ENCODE results near the gene ANKRD39.
"Not testable (repeated sequence)": the region's sequence is repeated elsewhere in the genome, so short reads cannot be mapped to it uniquely, and the experiment has no call there.

The ANKRD39 gene

DNA sequence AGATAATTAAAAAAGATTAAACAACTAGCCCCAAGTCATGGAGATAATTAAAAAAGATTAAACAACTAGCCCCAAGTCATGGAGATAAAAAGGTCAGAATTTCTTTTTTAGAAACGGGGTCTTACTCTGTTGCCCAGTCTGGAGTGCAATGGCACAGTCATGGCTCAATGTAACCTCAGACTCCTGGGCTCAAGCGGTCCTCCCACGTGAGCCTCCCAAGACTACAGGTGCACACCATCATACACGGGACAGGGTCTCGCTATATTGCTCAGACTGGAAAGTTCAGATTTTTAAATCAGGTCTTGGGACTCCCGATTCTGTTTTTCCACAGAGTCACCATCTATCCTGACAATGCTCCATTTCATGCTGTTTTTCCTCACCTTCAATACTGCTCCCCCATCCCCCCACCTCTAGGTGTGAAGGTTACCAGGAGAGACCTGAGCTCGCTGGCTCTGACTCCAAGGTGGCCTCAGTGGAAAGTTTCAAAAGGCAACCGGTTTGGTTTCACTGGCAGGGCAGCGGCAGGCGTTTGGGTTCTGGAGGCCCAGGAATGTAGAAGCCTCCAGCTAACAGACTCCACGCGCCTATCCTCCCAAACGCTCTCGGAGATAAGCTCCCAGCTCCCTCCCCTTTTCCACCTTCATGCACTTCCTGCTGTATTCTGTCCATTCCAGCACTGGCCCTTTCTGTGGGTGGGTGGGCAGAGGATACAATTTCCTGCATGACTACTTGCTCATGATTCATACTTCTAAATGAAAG, 15.0 kb upstream of the ANKRD39 start:
- DNase-seq: no peak

- peak; percentile 76 for DNase-seq
Observed at GRCh38 chr2:96870626-96871255, 12.9 kb upstream of the ANKRD39 start.

DNA sequence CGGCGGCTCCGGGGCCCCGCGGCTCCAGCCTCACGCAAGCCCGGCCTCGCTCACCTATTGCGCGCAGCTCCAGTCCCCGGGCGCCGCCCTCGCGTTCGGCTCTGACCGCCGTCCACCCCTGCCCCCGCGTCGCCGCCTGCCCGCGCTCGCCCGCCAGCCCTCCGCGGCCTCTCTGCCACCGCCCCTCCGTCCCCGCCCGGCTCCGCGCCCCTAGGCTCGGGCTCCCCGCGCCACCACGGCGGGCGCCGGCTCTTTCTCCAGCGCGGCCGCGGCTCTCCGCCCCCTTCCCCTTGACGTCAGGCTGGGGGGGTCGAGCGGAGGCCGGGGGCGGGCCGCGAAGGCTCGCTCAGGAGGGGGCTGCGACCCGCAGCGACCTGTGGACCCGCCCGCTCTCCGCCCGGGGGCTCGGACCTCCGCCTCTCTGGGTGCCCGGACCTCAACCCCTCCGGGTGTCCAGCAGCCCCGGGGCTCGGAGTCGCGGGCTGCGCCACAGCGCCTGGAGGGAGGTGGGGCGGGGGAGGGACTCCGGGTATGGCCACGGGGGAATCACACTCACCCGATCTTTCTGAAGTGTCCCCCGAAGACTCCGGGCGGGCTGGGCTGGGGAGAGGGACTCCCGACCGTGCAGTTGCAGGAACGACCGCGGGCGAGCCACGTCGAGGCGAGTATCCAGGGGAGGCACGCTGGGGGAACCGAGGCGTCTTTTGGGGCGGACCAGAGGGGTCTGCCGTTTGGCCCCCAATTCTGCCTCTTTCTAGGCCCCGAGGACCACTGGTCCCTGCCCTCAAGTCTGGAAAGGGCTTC, 12.2 kb upstream of the ANKRD39 start, which contains the start of gene SEMA4C:
TSS of gene SEMA4C (minus strand) at position 259 of the 804 bp plus-strand sequence. CDS start 2,194 bp downstream, outside the sequence.
- DNase-seq: peak; percentile 79

GRCh38 chr2:96869281-96869821, 11.5 kb upstream of the ANKRD39 start:
- peak; percentile 86 for DNase-seq

- DNase-seq: peak; percentile 89
Observed at GRCh38 chr2:96868555-96869280, 10.9 kb upstream of the ANKRD39 start.

GRCh38 chr2:96867756-96868554, 10.1 kb upstream of the ANKRD39 start:
- DNase-seq: peak; percentile 75

DNA sequence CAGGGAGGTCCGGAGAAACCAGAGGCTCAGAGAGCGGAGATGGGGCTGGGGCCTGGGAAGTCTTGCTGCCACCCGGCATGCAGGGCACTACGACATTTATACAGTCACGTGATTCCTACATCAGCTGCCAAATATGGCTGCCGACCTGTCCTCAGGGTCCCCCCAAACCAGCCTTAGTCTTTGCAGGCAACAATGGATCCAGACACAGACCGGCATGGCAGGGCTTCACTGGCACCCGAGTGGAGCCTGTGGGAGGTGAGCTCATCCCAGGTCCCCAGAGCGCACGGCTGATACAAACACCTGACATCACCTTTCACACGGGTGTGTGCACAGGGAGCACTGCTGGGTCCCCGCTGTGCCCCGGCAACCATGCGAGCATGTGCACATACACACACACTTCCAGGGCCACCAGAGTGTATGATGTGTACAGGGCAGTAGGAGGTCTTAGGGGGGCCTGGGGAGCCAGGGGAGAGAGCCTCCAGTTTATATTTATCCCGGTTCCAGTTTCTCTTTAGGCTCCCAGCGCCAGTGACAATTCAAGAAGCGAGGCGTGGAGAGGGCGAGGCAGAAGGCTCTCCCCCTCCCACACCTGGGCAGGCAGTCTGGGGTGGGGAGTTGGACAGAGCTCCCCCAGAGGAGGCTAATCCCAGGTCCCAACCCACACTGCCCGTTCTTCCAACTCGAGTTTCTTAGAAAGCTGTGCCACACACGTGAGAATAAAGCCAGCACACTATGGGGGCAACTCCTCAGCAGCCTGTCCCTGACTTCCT, 9.4 kb upstream of the ANKRD39 start:
- DNase-seq: no peak

DNA sequence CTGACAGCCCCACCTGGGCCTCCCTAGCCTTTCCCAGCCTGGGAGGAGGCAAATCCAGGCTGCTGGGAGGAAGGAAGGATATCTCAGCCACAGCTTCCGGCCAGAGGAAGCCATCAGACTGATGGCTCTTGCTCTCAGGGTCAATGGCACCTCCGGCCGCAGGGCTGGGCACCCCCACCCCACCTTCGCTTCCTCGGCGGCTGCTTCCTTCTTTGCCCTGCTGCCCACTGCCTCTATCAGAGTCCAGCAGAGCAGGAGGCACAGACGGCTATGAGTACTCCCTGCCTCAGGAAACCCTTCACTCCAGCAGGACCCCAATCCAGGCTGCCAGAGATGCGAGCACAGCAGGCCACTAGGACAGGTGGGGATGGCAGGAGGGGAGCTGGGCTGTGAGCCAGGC, 8.8 kb upstream of the ANKRD39 start:
- no peak for DNase-seq

GRCh38 chr2:96866149-96866548, 8.3 kb upstream of the ANKRD39 start:
- DNase-seq: no peak

DNA sequence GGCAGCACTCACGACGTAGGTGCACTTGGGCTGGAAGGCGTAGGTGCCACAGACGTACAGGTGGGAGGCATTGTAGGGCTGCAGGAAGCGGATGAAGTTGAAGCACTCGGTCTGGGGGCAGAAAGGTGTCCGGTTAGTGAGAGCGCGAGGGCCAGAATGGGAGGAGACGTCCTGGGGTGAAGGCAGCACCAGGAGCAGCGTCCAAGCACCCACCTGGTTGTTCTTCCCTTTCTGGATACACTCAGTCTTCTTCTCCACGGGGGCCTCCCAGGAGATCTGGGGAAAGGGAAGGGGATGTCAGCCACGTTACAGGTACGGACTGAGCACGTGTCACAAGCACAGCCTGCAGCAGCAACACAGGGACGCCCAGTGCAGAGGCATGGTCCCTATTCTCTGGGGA, 7.8 kb upstream of the ANKRD39 start:
- DNase-seq: no peak

DNA sequence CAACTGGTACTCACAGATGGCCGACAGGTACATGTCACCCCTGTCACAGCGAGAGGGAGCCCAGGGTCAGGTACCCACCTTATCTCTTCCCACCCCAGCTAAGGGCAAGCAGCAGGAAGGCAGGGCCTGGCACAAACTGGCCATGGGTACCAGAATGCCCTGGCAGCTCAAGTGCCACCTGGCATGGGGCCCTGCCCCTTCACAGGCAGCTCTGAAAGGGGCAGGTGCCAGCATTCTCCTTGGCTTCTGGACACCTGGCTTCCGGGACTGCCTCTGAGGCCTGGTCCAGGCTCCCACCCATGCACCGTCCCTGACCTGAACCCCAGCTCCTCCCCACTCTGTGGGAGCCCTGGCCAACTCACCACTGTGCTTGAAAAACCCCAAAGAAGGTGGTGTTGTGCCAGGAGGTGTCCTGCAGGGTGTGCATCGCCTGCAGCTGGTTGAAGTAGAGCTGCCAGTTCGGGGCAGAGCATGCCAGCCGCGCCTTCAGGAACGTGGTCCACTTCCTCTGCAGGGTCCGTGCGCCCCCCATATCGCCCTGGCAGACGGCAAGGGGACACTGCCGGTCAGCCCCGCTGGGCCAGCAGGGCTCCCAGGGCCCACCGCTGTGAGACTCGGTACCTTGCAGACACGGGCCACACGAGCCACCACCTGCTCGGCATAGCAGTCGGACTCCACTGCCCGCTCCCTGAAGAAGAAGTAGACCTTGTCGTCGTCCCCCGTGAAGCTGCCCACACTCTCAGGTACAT, 6.7 kb upstream of the ANKRD39 start:
- no peak for DNase-seq

GRCh38 chr2:96863575-96864342, 5.9 kb upstream of the ANKRD39 start:
- no peak for DNase-seq

GRCh38 chr2:96863056-96863455, 5.2 kb upstream of the ANKRD39 start:
- not testable (repeated sequence) for DNase-seq

DNA sequence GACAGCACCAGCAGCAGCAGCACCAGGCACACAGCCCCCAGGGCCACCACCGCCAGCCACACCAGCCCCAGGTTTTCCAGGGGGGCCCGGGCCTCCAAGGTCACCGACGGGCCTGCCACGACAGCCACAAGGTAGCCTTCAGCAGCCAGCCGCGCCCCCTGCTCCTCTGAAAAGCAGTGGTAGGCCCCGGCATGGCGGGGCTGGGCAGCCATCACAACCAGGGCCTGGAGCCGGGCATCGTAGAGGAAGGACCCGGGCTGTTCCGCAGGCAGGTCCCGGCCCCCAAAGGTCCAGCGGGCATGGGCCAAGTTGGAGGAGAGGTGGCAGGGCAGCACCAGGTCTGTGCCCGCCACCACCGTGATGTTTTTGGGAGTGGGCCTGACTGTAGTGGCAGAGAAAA, 3.3 kb upstream of the ANKRD39 start:
- no peak for DNase-seq

GRCh38 chr2:96860065-96861029, 2.5 kb upstream of the ANKRD39 start:
- DNase-seq: no peak

DNA sequence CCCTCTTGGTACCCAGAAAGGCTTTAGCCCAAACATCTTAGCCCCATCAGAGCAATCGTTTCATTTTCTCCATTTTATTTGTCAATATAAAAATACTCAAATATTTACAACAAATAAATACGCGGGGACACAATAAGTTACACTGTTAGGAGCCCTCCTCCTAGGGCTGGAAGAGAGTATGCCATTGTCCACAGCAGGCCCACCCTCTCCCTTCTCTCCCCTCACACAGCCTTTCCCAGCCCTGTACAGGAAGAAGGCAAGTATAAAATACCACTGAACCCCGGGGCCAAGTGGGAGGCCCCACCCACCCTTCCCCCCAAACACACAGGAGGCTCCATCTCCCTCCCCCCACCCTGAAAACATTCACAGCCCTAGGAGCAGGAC, 1.9 kb upstream of the ANKRD39 start:
- no peak for DNase-seq

DNA sequence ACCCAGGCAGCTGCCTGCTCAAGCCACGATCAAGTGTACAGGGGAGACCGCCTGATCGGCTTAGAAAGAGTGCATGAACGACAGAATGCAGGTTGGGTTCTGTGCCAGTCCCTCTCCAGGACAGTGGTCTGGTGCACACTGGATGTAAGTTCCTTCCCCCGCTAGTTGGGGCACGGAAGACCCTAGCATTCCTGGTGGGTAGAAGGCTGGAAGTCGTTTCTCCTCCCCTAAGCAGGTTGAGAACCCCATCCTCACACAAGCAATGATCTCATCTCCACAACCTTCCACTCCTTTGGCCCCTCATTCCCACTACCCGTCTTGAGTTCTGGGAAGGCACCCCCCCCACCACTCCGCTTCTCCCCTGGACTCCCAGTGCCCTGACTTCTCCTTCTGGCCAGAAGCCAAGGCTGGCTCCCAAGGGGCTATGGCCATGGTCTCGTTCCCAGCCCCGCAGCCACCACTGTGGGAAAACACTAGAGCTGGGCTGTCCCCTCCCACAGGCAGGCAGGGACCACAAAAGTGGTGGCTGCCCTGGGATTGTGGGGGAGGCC, 1.4 kb upstream of the ANKRD39 start:
- no peak for DNase-seq

Data from right kidney (tissue), 1 donor.